Vagina (tissue), 2 donors: ENCODE data around the gene MTA2.

Source experiments
- POLR2AphosphoS5 ChIP-seq, 2 donors: sonication (generic); formaldehyde crosslinking; IDR thresholded peaks; one replicate each; pipeline ENCODE4 v1.9.0; 2017; ENCODE audit warnings: antibody characterized with exemption in 2 of 2, mild to moderate bottlenecking in 2 of 2, low read depth in 1 of 2; ENCODE audit not compliant: insufficient read depth in 1 of 2
- TF ChIP-seq, protein P1 (sequence below), 3 experiments: fragments of 450-650 bp in 2 of 3; fragments of 200-600 bp in 1 of 3; sonication (generic) in 1 of 3; IDR thresholded peaks; one replicate each; pipeline ENCODE4 v1.5.1; 2017 to 2019; ENCODE audit warnings: antibody characterized with exemption in 3 of 3, mild to moderate bottlenecking in 2 of 3, moderate library complexity in 2 of 3

DNA sequence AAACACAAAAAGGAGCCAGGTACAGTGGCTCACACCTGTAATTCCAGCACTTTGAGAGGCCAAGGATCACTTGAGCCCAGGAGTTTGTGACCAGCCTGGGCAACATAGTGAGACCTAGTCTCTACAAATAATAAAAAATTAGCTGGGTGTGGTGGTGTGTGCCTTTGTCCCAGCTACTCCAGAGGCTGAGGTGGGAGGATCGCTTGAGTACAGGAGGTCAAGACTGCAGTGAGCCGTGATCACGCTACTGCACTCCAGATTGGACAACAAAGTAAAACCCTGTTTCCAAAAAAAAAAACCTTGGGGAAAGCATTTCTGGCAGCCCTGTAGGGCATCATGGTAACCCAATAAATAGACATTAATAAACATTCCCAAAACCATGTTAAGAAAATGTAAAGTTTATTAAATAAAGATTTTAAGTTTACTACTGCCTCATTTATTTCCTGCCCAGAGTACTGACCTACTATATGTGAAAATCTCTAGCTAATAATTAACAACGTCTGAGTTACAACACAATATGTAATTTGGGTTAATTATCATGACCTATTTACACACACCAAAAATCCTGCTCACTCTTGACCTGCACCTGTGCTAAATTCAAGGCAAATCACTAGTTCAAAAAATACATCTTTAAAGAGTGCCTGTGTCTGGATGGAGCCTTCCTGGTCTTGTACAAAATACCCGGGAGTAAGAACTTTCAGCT is 36.4 kb downstream of the MTA2 start:
- TF ChIP-seq, protein P1, sequence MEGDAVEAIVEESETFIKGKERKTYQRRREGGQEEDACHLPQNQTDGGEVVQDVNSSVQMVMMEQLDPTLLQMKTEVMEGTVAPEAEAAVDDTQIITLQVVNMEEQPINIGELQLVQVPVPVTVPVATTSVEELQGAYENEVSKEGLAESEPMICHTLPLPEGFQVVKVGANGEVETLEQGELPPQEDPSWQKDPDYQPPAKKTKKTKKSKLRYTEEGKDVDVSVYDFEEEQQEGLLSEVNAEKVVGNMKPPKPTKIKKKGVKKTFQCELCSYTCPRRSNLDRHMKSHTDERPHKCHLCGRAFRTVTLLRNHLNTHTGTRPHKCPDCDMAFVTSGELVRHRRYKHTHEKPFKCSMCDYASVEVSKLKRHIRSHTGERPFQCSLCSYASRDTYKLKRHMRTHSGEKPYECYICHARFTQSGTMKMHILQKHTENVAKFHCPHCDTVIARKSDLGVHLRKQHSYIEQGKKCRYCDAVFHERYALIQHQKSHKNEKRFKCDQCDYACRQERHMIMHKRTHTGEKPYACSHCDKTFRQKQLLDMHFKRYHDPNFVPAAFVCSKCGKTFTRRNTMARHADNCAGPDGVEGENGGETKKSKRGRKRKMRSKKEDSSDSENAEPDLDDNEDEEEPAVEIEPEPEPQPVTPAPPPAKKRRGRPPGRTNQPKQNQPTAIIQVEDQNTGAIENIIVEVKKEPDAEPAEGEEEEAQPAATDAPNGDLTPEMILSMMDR (IDR thresholded peaks at IDR 0.05): no peak
- TF ChIP-seq POLR2AphosphoS5 (IDR thresholded peaks at IDR 0.05; ENCODE audit: insufficient read depth in 1 of 2, low read depth in 1 of 2): no peak
